ENCODE results near the gene CBFA2T3.
A peak's percentile ranks its signal among the peaks of the same experiment; 100 is the strongest.

The CBFA2T3 gene

DNA sequence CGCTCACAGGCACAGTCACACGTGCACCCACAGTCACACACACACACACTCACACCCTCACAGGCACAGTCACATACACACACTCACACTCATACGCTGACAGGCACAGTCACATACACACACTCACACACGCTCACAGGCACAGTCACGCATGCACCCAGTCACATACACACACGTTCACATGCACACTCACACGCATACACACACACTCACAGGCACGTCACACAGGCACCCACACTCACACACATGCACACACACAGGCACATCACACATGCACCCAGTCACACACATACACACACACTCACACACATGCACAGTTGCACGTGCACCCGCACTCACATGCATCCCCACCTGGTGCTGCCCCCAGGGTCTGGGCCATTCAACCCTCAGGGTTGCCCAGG is 46.1 kb upstream of the CBFA2T3 start:
- TF ChIP-seq, protein P1, sequence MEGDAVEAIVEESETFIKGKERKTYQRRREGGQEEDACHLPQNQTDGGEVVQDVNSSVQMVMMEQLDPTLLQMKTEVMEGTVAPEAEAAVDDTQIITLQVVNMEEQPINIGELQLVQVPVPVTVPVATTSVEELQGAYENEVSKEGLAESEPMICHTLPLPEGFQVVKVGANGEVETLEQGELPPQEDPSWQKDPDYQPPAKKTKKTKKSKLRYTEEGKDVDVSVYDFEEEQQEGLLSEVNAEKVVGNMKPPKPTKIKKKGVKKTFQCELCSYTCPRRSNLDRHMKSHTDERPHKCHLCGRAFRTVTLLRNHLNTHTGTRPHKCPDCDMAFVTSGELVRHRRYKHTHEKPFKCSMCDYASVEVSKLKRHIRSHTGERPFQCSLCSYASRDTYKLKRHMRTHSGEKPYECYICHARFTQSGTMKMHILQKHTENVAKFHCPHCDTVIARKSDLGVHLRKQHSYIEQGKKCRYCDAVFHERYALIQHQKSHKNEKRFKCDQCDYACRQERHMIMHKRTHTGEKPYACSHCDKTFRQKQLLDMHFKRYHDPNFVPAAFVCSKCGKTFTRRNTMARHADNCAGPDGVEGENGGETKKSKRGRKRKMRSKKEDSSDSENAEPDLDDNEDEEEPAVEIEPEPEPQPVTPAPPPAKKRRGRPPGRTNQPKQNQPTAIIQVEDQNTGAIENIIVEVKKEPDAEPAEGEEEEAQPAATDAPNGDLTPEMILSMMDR (IDR thresholded peaks at IDR 0.05) = no peak
- H3K9me3 ChIP-seq = peaks cover 0 to 25% (median 17%) of the 10 kb centered on the region in 3 donors
- no peaks in the 10 kb centered on the region for H3K36me3 ChIP-seq
- no peak overlapping the region for H3K27ac ChIP-seq
- no peak overlapping the region for H3K4me3 ChIP-seq
- peaks cover 0 to 45% of the 10 kb centered on the region in 2 donors for H3K27me3 ChIP-seq
- H3K4me1 ChIP-seq = no peaks in the 10 kb centered on the region
- peak in 1 of 2 donors; percentile 15 for DNase-seq
- intact Hi-C loops (cut with DNase I; ENCODE audit: low total_unique reads) = no loop called here

GRCh38 chr16:89022051-89022836 is 45.2 kb upstream of the CBFA2T3 start:
- peaks cover 0 to 45% of the 10 kb centered on the region in 2 donors for H3K27me3 ChIP-seq
- peak; percentile 2 to 41 for DNase-seq

GRCh38 chr16:89020925-89021595 is 44.1 kb upstream of the CBFA2T3 start:
- no peaks in the 10 kb centered on the region for H3K36me3 ChIP-seq
- H3K27me3 ChIP-seq = peaks cover 0 to 48% of the 10 kb centered on the region in 2 donors
- intact Hi-C loops (cut with DNase I; ENCODE audit: low total_unique reads) = no loop called here
- no peak overlapping the region for H3K4me3 ChIP-seq
- H3K27ac ChIP-seq = no peak overlapping the region
- peak; percentile 2 to 34 for DNase-seq
- TF ChIP-seq, protein P1 (IDR thresholded peaks at IDR 0.05) = no peak
- H3K4me1 ChIP-seq = no peaks in the 10 kb centered on the region
- H3K9me3 ChIP-seq = peaks cover 0 to 11% (median 10%) of the 10 kb centered on the region in 3 donors

More at GRCh38 chr16:89022051-89022836, 45.2 kb upstream of the CBFA2T3 start:
- no peaks in the 10 kb centered on the region for H3K36me3 ChIP-seq
- no peak overlapping the region for H3K4me3 ChIP-seq
- TF ChIP-seq, protein P1 (IDR thresholded peaks at IDR 0.05) = no peak
- peaks cover 0 to 23% (median 17%) of the 10 kb centered on the region in 3 donors for H3K9me3 ChIP-seq
- intact Hi-C loops (cut with DNase I; ENCODE audit: low total_unique reads) = no loop called here
- H3K4me1 ChIP-seq = no peaks in the 10 kb centered on the region
- H3K27ac ChIP-seq = no peak overlapping the region

GRCh38 chr16:89020068-89020924 is 43.3 kb upstream of the CBFA2T3 start:
- H3K4me3 ChIP-seq = no peak overlapping the region
- intact Hi-C loops (cut with DNase I; ENCODE audit: low total_unique reads) = no loop called here
- H3K4me1 ChIP-seq = no peaks in the 10 kb centered on the region
- H3K9me3 ChIP-seq = peaks cover 0 to 4% (median 3%) of the 10 kb centered on the region in 3 donors
- TF ChIP-seq, protein P1 (IDR thresholded peaks at IDR 0.05) = no peak
- H3K36me3 ChIP-seq = no peaks in the 10 kb centered on the region
- peaks cover 0 to 53% of the 10 kb centered on the region in 2 donors for H3K27me3 ChIP-seq
- no peak for DNase-seq
- H3K27ac ChIP-seq = no peak overlapping the region

- DNase-seq = no peak
Observed at GRCh38 chr16:89019511-89019910, 42.5 kb upstream of the CBFA2T3 start.

More at GRCh38 chr16:89019511-89019910, 42.5 kb upstream of the CBFA2T3 start:
- intact Hi-C loops (cut with DNase I; ENCODE audit: low total_unique reads) = no loop called here
- peaks cover 0 to 2% (median 0%) of the 10 kb centered on the region in 3 donors for H3K9me3 ChIP-seq
- H3K4me3 ChIP-seq = no peak overlapping the region
- peaks cover 0 to 61% of the 10 kb centered on the region in 2 donors for H3K27me3 ChIP-seq
- TF ChIP-seq, protein P1 (IDR thresholded peaks at IDR 0.05) = no peak
- no peaks in the 10 kb centered on the region for H3K36me3 ChIP-seq
- H3K4me1 ChIP-seq = no peaks in the 10 kb centered on the region
- no peak overlapping the region for H3K27ac ChIP-seq
